ENCODE data around the gene RER1.

Gene RER1

GRCh38 chr1:2409745-2410144 lies 18.1 kb downstream of the RER1 start:
- no peak for DNase-seq

GRCh38 chr1:2411801-2412394 lies 20.3 kb downstream of the RER1 start:
- no peak for DNase-seq

GRCh38 chr1:2412395-2412772 lies 20.7 kb downstream of the RER1 start, which contains the start of gene PEX10:
Gene PEX10 (minus strand): TSS chr1:2412564. CDS start chr1:2412502, 62 bp downstream.
- peak; percentile 98 to 100 for DNase-seq

- DNase-seq: no peak
These were observed 21.3 kb downstream of the RER1 start for GRCh38 chr1:2412773-2413494.

- DNase-seq: no peak
These were observed 22.1 kb downstream of the RER1 start for GRCh38 chr1:2413495-2414296.

- peak; percentile 75 to 77 for DNase-seq
These were observed 22.8 kb downstream of the RER1 start for GRCh38 chr1:2414297-2414958.

- no peak for DNase-seq
These were observed 23.7 kb downstream of the RER1 start for GRCh38 chr1:2415337-2415736.

- no peak for DNase-seq
These were observed 24.2 kb downstream of the RER1 start for GRCh38 chr1:2415801-2416208.

GRCh38 chr1:2416403-2416802 lies 24.8 kb downstream of the RER1 start:
- no peak for DNase-seq

GRCh38 chr1:2417083-2417832 lies 25.6 kb downstream of the RER1 start:
- DNase-seq: no peak

- DNase-seq: no peak
These were observed 26.2 kb downstream of the RER1 start for GRCh38 chr1:2417833-2418225.

GRCh38 chr1:2418791-2419320 lies 27.2 kb downstream of the RER1 start:
- DNase-seq: no peak

GRCh38 chr1:2419416-2419815 lies 27.8 kb downstream of the RER1 start:
- DNase-seq: no peak

GRCh38 chr1:2422523-2422922 lies 30.9 kb downstream of the RER1 start:
- no peak for DNase-seq

- DNase-seq: no peak
These were observed 34.3 kb downstream of the RER1 start for GRCh38 chr1:2425892-2426291.

GRCh38 chr1:2426540-2426939 lies 34.9 kb downstream of the RER1 start:
- no peak for DNase-seq

GRCh38 chr1:2427051-2427450 lies 35.4 kb downstream of the RER1 start:
- no peak for DNase-seq

- no peak for DNase-seq
These were observed 36.3 kb downstream of the RER1 start for GRCh38 chr1:2427976-2428375.

- no peak for DNase-seq
These were observed 36.8 kb downstream of the RER1 start for GRCh38 chr1:2428490-2428889.

- peak; percentile 32 to 36 for DNase-seq
These were observed 38.3 kb downstream of the RER1 start for GRCh38 chr1:2429780-2430591.

GRCh38 chr1:2430592-2430973 lies 38.9 kb downstream of the RER1 start:
- DNase-seq: no peak

Data from stimulated activated CD4-positive, alpha-beta T cell treated with anti-CD3 and anti-CD28 coated beads, Interleukin-2, amount 100 ng/mL, for 48 hours (primary cell).